Stimulated activated naive CD4-positive, alpha-beta T cell treated with Interleukin-2 at 50 U/mL for 16 hours (primary cell): ENCODE results near the gene ZDHHC13.
"Not testable (repeated sequence)": the region's sequence is repeated elsewhere in the genome, so short reads cannot be mapped to it uniquely, and the experiment has no call there.

Source experiments
- DNase-seq: peaks from one replicate; lab custom pipeline; 2025; lab: John Stamatoyannopoulos, UW

The ZDHHC13 gene

GRCh38 chr11:19099093-19099492 is 17.9 kb upstream of the ZDHHC13 start:
- DNase-seq, result no peak

- no peak for DNase-seq
Observed at GRCh38 chr11:19100885-19101284, 16.1 kb upstream of the ZDHHC13 start.

GRCh38 chr11:19101796-19102520 is 15.0 kb upstream of the ZDHHC13 start:
- no peak for DNase-seq

- no peak for DNase-seq
Observed at GRCh38 chr11:19102521-19102900, 14.5 kb upstream of the ZDHHC13 start.

- DNase-seq, result no peak
Observed at GRCh38 chr11:19105011-19105410, 12.0 kb upstream of the ZDHHC13 start.

GRCh38 chr11:19107125-19107524 is 9.8 kb upstream of the ZDHHC13 start:
- no peak for DNase-seq

- no peak for DNase-seq
Observed at GRCh38 chr11:19110295-19110694, 6.7 kb upstream of the ZDHHC13 start.

GRCh38 chr11:19111809-19112208 is 5.2 kb upstream of the ZDHHC13 start:
- DNase-seq, result no peak

- no peak for DNase-seq
Observed at GRCh38 chr11:19116276-19116970, 545 bp upstream of the ZDHHC13 start.

- no peak for DNase-seq
Observed at GRCh38 chr11:19117760-19118097, 761 bp downstream of the ZDHHC13 start.

GRCh38 chr11:19121646-19122045 is 4.7 kb downstream of the ZDHHC13 start:
- DNase-seq, result no peak

- no peak for DNase-seq
Observed at GRCh38 chr11:19122960-19123615, 6.1 kb downstream of the ZDHHC13 start.

GRCh38 chr11:19126562-19127325 is 9.8 kb downstream of the ZDHHC13 start:
- not testable (repeated sequence) for DNase-seq

GRCh38 chr11:19134004-19134403 is 17.0 kb downstream of the ZDHHC13 start:
- no peak for DNase-seq

GRCh38 chr11:19136884-19137283 is 19.9 kb downstream of the ZDHHC13 start:
- DNase-seq, result not testable (repeated sequence)

GRCh38 chr11:19145319-19145718 is 28.4 kb downstream of the ZDHHC13 start:
- no peak for DNase-seq

- no peak for DNase-seq
Observed at GRCh38 chr11:19156892-19157291, 39.9 kb downstream of the ZDHHC13 start.

GRCh38 chr11:19160847-19161246 is 43.9 kb downstream of the ZDHHC13 start:
- no peak for DNase-seq

- peak; percentile 1 for DNase-seq
Observed at GRCh38 chr11:19161651-19162050, 44.7 kb downstream of the ZDHHC13 start.

- DNase-seq, result no peak
Observed at GRCh38 chr11:19162951-19163505, 46.1 kb downstream of the ZDHHC13 start.

- no peak for DNase-seq
Observed at GRCh38 chr11:19163617-19164016, 46.6 kb downstream of the ZDHHC13 start.

GRCh38 chr11:19164230-19164855 is 47.4 kb downstream of the ZDHHC13 start:
- no peak for DNase-seq
